ENCODE data around the gene TM4SF4. TPM values are rescaled to one million over a fixed set of nuclear protein-coding genes. Genes with fewer than 3 reads are reported as not detected.

TM4SF4 gene
- total RNA-seq, 1 experiment from 2014 or later: not detected

- peaks cover 15 to 30% (median 22%) of the 10 kb centered on the region in 3 experiments; a peak in 6 of 7 replicates for H3K36me3 Mint-ChIP-seq (ENCODE audit: insufficient read depth in 1 of 3, low read depth in 3 of 3)
- H2AFZ ChIP-seq (ENCODE audit: low read length): no peak overlapping the region
- H3K27ac ChIP-seq (ENCODE audit: insufficient read length, low read depth, low read length): no peak overlapping the region
- no peak overlapping the region for H3K9ac ChIP-seq (ENCODE audit: extremely low read depth, insufficient read length, low read length)
- no peak overlapping the region for H3K27ac Mint-ChIP-seq
- no peak overlapping the region for H3T11ph ChIP-seq (ENCODE audit: low read length)
- peaks cover 4 to 5% of the 10 kb centered on the region in 2 experiments for H3K4me1 Mint-ChIP-seq
- no peak overlapping the region for H3K23ac ChIP-seq (ENCODE audit: insufficient read length, low read depth, low read length)
- no peak overlapping the region for H3K56ac ChIP-seq (ENCODE audit: insufficient read length, low read depth, low read length)
- H3K9me3 Mint-ChIP-seq: peaks cover 32 to 41% of the 10 kb centered on the region in 2 experiments
- no peak overlapping the region for H4K91ac ChIP-seq (ENCODE audit: insufficient read length, low read depth, low read length)
- no peak overlapping the region for H3K14ac ChIP-seq (ENCODE audit: insufficient read depth, low read length)
- H2BK12ac ChIP-seq (ENCODE audit: insufficient read length, low read depth, low read length): no peak overlapping the region
- no peaks in the 10 kb centered on the region for H3K23me2 ChIP-seq (ENCODE audit: insufficient read length, low read depth, low read length, poor library complexity, severe bottlenecking)
- no peak overlapping the region for H4K8ac ChIP-seq (replicated peaks; ENCODE audit: insufficient read length, low read depth, low read length)
- no peak overlapping the region for H4K5ac ChIP-seq (ENCODE audit: insufficient read length, low read depth, low read length)
- no peak overlapping the region for H2BK15ac ChIP-seq (ENCODE audit: low read depth, low read length)
- no peak overlapping the region for H2AK5ac ChIP-seq (ENCODE audit: insufficient read length, low read length)
- H3K4me1 ChIP-seq (ENCODE audit: insufficient read depth, low read length): no peaks in the 10 kb centered on the region
- no peak overlapping the region for H3K4me2 ChIP-seq (ENCODE audit: insufficient read depth, insufficient read length, low read length)
- peaks cover 10% of the 10 kb centered on the region for H3K9me3 ChIP-seq (ENCODE audit: control insufficient read depth, low read depth, low read length)
- no peak overlapping the region for H2BK20ac ChIP-seq (ENCODE audit: low read depth, low read length, poor library complexity, severe bottlenecking)
- H3K4ac ChIP-seq (ENCODE audit: low read depth, low read length): no peak overlapping the region
- no peaks in the 10 kb centered on the region; the same call in 1 of the 2 replicates for H3K27me3 Mint-ChIP-seq (ENCODE audit: low read depth)
- no peaks in the 10 kb centered on the region for H3K27me3 ChIP-seq (ENCODE audit: insufficient read depth, low read length)
- WGBS (ENCODE audit: extremely low coverage, insufficient read length, low lambda C conversion rate): no CpG with 5 or more reads among the region's 3 CpGs
- TF ChIP-seq, protein P1, sequence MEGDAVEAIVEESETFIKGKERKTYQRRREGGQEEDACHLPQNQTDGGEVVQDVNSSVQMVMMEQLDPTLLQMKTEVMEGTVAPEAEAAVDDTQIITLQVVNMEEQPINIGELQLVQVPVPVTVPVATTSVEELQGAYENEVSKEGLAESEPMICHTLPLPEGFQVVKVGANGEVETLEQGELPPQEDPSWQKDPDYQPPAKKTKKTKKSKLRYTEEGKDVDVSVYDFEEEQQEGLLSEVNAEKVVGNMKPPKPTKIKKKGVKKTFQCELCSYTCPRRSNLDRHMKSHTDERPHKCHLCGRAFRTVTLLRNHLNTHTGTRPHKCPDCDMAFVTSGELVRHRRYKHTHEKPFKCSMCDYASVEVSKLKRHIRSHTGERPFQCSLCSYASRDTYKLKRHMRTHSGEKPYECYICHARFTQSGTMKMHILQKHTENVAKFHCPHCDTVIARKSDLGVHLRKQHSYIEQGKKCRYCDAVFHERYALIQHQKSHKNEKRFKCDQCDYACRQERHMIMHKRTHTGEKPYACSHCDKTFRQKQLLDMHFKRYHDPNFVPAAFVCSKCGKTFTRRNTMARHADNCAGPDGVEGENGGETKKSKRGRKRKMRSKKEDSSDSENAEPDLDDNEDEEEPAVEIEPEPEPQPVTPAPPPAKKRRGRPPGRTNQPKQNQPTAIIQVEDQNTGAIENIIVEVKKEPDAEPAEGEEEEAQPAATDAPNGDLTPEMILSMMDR (conservative IDR thresholded peaks at IDR 0.05): no peak
- no peak overlapping the region for H2BK5ac ChIP-seq (ENCODE audit: insufficient read length, low read length)
- no peaks in the 10 kb centered on the region for H4K20me1 ChIP-seq (ENCODE audit: control insufficient read depth, insufficient read depth, insufficient read length)
- H3K4me3 Mint-ChIP-seq: no peak overlapping the region
- no peak overlapping the region for H3K18ac ChIP-seq (ENCODE audit: insufficient read length, low read depth, low read length)
- H3K79me1 ChIP-seq (ENCODE audit: insufficient read depth, low read depth, low read length, poor library complexity, severe bottlenecking): no peaks in the 10 kb centered on the region
- DNase-seq: no peak
- no peak overlapping the region for H2BK120ac ChIP-seq (ENCODE audit: low read depth, low read length, poor library complexity, severe bottlenecking)
- H3K79me2 ChIP-seq (ENCODE audit: insufficient read depth, low read length): no peaks in the 10 kb centered on the region
Observed at GRCh38 chr3:149449182-149449581, 25.3 kb upstream of the TM4SF4 start.
